HG02870 (cell line): ENCODE data around the gene SPNS2.
"Not testable (repeated sequence)": the region's sequence is repeated elsewhere in the genome, so short reads cannot be mapped to it uniquely, and the experiment has no call there.

Source experiments
- ATAC-seq: cut with Tn5 transposase; IDR thresholded peaks from one replicate; pipeline ENCODE4 v1.9.1; 2021; ENCODE audit warnings: mild to moderate bottlenecking, moderate library complexity; ENCODE audit not compliant: unreplicated experiment

Gene SPNS2

GRCh38 chr17:4562015-4562969, 63.6 kb downstream of the SPNS2 start:
- no peak for ATAC-seq

DNA sequence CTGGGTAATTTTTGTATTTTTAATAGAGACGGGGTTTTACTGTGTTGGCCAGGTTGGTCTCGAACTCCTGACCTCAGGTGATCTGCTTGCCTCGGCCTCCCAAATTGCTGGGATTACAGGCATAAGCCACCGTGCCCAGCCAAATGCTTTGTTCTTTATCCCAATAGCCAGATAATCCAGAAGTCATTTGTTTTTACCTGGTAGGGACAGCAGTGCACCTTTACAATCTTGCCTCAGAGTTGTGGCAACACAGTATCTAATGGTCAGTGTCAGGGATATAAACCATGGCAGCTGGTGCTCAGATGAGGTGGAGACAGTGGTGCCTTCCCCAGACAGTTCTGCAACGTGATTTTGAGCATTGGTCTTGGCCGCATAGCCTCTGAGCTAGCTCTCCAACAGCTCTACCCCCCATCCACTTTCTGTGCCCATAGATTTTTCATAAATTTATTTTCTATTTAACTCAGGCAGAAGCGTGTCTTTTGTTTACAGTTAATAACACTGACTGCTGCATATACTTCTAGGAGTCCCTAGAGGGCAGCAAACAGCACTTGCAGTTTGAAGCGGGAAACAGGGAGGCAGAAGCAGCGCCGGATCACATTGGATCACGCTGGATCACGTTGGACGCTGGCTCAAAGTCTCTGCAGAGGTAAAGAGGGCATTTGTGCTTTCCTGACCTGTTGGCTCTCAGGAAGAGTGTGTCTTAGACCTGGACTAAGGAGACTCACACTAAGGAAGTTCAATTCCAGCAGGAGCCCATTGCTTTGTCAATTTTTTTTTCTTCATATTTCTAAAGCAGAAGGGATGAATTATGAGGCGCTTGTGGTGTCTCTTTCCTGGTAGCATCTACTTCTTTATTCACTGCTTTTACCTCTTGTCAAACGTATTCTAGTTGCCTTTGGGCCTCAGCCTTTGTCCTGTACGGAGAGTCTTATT, 66.8 kb downstream of the SPNS2 start:
- no peak for ATAC-seq

GRCh38 chr17:4566785-4567184, 68.1 kb downstream of the SPNS2 start:
- ATAC-seq, result no peak

DNA sequence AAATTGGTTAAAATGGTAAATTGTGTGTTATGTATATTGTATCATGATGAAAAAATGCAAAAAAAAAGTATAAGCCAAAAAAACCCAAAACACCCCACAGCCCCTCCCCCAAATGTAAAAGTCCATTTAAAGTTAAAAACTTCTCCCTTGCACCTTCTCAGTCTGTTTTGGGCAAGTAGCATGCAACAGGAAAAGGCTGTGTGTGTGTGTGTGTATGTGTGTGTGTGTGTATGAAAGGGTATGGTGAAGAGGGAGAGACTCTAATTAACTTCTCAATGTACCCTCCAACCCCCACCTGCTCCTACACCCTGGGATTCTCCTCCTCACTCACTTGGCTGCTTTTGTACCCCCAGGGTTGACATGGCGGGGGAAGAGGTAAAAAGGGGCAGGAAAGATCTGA, 70.9 kb downstream of the SPNS2 start:
- ATAC-seq, result no peak

DNA sequence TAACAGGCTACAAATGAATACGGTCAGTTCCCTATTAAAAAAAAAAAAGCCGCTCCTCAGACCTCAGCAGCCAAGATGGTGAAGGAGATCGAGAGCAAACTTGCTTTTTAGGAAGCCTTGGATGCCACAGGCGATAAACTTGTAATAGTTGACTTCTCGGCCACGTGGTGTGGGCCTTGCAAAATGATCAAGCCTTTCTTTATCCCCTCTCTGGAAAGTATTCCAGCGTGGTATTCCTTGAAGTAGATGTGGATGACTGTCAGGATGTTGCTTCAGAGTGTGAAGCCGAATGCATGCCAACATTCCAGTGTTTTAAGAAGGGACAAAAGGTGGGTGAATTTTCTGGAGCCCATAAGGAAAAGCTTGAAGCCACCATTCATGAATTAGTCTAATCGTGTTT, 73.5 kb downstream of the SPNS2 start:
- ATAC-seq, result no peak

GRCh38 chr17:4573115-4573514, 74.4 kb downstream of the SPNS2 start:
- no peak for ATAC-seq

- no peak for ATAC-seq
Measured at GRCh38 chr17:4573669-4574068, 75.0 kb downstream of the SPNS2 start.

DNA sequence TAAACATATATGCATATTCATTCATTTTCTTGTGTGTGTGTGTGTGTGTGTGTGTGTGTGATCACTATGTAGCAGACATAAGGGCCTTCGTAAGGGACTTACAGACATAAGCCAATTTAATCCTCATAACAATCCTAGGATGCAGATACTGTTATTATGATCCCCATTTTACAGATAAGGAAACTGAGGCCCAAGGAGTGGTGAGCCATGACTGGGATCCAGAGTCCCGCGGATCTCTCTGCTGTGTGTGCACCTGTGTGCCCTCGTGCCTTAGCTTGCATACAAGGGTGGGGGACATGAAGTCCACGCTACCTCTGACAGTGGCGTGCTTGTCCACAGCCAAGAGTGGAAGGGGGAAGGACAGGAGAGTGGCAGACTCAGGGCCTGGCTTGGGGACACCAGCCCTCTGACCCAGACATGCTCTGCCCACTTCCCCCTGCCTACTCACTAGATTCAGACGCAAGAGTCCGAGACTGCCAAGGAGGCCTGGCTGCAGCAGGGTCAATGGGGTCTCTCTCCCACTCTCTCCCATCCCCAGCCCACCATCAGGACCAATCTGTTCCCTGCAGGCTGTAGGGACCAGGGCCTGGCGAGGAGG, 75.9 kb downstream of the SPNS2 start:
- no peak for ATAC-seq

GRCh38 chr17:4576161-4576558, 77.5 kb downstream of the SPNS2 start:
- ATAC-seq, result no peak

DNA sequence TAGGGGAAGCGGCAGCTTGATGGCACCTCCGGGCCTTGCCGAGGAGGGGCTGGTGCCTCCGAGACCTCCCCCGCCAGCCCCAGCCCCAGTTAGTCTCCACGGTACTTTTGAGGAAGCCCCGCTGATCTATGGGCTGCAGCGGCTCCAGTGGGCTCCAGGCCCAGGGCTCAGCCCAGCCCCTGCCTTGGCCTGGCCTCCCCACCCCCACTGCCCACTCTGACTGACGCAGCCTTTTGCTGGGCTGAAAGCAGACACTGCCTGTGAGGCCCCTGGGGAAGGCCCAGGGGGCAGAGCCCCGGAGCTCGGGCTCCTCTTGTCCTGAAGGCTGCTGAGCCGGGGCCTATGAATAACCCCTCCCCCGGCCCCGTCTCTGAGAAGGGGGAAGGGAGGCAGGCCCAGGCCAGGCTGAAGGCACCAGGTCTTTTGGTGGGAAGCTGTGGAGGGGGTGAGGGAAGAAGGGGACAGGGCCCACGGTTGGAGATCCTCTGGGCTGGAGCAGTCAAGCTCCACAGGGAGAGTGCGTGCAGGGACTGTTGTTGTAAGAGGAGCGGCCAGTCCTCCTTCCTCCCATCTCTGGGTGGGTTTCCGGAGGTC, 78.1 kb downstream of the SPNS2 start:
- no peak for ATAC-seq

- no peak for ATAC-seq
Measured at GRCh38 chr17:4577386-4577993, 78.8 kb downstream of the SPNS2 start.

DNA sequence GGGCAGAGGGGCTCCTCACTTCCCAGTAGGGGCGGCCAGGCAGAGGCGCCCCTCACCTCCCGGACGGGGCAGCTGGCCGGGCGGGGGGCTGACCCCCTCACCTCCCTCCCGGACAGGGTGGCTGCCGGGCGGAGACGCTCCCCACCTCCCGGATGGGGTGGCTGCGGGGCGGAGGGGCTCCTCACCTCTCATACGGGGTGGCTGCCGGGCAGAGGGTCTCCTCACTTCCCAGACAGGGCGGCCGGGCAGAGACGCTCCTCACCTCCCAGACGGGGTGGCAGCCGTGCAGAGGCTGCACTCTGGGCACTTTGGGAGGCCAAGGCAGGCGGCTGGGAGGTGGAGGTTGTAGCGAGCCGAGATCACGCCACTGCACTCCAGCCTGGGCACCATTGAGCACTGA, 79.7 kb downstream of the SPNS2 start:
- ATAC-seq, result not testable (repeated sequence)

GRCh38 chr17:4579678-4580077, 81.0 kb downstream of the SPNS2 start:
- no peak for ATAC-seq

- ATAC-seq, result no peak
Measured at GRCh38 chr17:4580291-4580690, 81.6 kb downstream of the SPNS2 start.

- ATAC-seq, result no peak
Measured at GRCh38 chr17:4582101-4582501, 83.4 kb downstream of the SPNS2 start.

GRCh38 chr17:4582691-4583090, 84.0 kb downstream of the SPNS2 start:
- no peak for ATAC-seq

DNA sequence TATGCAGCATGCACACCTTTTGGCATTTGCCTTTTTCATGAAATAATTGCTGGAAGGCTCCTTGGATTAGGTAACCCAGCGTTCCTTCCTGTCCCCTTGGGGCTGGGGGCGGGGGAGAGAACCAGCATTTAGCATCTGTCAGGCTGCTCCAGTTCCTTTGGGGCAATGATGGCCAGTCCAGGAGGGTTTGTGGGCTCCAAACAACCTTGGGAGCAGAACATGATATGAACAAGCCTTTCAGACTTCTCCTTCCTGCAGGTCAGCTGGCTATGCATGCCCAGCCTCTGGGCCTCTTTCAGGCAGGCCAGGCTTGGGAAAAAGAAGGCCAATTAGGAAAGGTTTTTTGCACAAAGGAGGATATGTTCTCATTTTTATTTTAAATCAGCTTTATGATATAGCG, 84.5 kb downstream of the SPNS2 start:
- ATAC-seq, result no peak

DNA sequence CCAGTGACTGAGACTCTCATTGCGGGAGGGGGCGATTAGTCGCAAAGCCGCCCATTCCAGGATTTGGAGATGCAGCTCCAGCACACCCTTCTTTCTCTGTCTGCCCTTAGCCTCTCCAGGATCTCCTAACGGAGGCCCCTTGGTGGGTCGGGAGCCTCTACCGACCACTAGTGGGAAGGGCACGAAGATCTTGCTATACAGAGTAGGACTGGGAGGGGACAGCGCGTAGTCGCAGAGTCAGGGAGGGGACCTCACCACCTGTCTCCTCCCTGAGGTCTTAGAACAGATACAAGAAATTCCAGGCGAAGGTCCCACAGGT, 85.1 kb downstream of the SPNS2 start:
- ATAC-seq, result no peak

- ATAC-seq, result no peak
Measured at GRCh38 chr17:4584101-4584916, 85.6 kb downstream of the SPNS2 start, which contains the start of gene SMTNL2. SMTNL2 (plus strand) TSS chr17:4584529; CDS start chr17:4584606, 77 bp downstream.
